Stimulated activated CD4-positive, alpha-beta T cell treated with anti-CD3 and anti-CD28 coated beads, TNF-alpha, amount 100 ng/mL, for 48 hours (primary cell): ENCODE data around the gene GPHN.
A peak's percentile ranks its signal among the peaks of the same experiment; 100 is the strongest.
"Not testable (repeated sequence)": the region's sequence is repeated elsewhere in the genome, so short reads cannot be mapped to it uniquely, and the experiment has no call there.

ENCODE experiments used
- DNase-seq, 3 donors: peaks; one replicate each; pipeline ENCODE4 v3.0.0-alpha.2; 2020; ENCODE audit warnings: low read depth in 3 of 3

The GPHN gene

GRCh38 chr14:66502836-66503235, 5.1 kb upstream of the GPHN start:
- not testable (repeated sequence) for DNase-seq

GRCh38 chr14:66503532-66503931, 4.4 kb upstream of the GPHN start:
- no peak for DNase-seq

GRCh38 chr14:66507181-66507721, 696 bp upstream of the GPHN start:
- DNase-seq: no peak

- no peak for DNase-seq
These were observed 549 bp downstream of the GPHN start for GRCh38 chr14:66508547-66508845.

GRCh38 chr14:66508846-66509621, 1.1 kb downstream of the GPHN start:
- DNase-seq: peak in 1 of 3 donors; percentile 35

GRCh38 chr14:66509874-66510273, 1.9 kb downstream of the GPHN start:
- no peak for DNase-seq

DNA sequence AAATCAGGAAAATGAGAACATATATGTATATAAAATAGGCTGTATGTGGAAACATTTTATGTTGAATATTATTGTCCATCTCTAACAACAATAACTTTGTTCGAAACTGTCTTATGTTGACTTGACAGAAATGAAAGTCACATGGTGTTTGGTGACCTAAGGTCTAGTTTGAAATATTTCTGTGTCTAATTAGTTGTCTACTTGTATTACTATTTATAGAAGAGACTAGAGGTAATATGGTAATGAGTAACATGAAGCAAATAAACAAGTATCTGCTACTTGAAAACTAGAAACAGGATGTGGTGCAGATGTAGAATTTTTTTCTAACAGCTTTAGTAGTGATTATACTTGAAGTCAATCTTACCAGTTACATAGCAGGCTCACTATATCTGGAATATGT, 3.9 kb downstream of the GPHN start:
- DNase-seq: no peak

- no peak for DNase-seq
These were observed 6.3 kb downstream of the GPHN start for GRCh38 chr14:66514213-66514612.

- DNase-seq: no peak
These were observed 22.6 kb downstream of the GPHN start for GRCh38 chr14:66530526-66530925.

GRCh38 chr14:66539034-66539433, 31.1 kb downstream of the GPHN start:
- DNase-seq: peak in 1 of 3 donors; percentile 0

DNA sequence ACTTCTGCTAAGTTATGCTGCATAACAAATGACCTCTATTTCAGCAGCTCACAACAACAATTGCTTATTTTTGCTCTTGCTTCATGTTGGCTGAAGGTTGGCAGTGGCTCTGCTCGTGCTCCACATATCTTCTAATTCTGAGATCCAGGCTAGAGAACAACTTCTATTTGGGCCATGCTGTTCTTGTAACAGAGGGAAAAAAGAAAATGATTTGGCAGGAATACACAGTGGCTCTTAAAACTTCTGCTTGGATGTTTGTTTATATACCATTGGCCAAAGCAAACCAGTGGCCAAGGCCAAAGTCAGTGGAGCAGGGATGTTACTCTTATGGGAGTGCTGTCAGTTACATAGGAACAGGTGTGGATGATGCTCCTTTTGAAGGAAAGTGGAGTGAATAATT, 32.1 kb downstream of the GPHN start:
- DNase-seq: no peak

DNA sequence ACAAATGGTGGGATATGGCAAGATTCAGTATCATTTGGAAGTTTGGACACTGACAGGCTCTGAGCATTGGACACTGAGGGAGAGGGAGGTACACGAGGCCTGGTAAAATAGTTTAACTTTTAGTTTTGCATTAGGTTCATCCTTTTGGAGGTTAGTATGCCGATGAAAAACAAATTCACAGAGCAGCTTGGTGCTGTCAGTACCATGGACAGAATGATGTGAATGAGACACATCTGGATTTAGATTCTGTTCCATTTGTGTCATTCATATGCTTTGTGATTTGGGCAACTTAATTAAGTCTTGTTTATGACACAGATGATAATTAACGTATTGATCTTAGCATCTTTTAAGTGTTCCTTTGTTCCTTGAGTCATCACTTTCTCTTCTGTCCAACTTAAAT, 33.7 kb downstream of the GPHN start:
- DNase-seq: no peak

DNA sequence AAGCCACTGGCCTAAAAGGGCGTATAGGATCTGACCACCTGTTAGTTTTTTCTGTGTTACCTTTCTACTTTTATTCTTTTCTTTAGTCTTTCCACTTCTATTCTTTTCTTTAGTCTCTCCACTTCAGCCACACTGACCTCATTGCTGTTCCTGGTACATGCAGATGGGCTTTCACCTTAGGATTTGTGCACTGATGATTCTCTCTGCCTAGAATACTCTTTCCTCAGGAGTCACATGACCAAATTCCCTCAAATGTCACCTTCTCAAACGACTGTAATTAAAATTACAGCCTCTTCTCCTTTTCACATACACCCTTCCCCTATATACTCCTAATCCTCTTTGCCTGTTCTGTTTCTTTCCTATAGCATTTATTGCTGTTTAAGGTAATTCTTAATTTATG, 36.0 kb downstream of the GPHN start:
- DNase-seq: no peak

DNA sequence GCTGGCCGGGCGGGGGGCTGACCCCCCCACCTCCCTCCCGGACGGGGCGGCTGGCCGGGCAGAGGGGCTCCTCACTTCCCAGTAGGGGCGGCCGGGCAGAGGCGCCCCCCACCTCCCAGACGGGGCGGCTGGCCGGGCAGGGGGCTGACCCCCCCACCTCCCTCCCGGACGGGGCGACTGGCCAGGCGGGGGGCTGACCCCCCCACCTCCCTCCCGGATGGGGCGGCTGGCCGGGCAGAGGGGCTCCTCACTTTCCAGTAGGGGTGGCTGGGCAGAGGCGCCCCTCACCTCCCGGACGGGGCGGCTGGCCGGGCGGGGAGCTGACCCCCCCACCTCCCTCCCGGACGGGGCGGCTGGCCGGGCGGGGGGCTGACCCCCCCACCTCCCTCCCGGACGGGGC, 37.2 kb downstream of the GPHN start:
- DNase-seq: not testable (repeated sequence)

GRCh38 chr14:66545751-66546150, 37.8 kb downstream of the GPHN start:
- not testable (repeated sequence) for DNase-seq

- no peak for DNase-seq
These were observed 55.8 kb downstream of the GPHN start for GRCh38 chr14:66563731-66564130.

GRCh38 chr14:66568220-66568619, 60.3 kb downstream of the GPHN start:
- DNase-seq: no peak

GRCh38 chr14:66572826-66573225, 64.9 kb downstream of the GPHN start:
- no peak for DNase-seq

DNA sequence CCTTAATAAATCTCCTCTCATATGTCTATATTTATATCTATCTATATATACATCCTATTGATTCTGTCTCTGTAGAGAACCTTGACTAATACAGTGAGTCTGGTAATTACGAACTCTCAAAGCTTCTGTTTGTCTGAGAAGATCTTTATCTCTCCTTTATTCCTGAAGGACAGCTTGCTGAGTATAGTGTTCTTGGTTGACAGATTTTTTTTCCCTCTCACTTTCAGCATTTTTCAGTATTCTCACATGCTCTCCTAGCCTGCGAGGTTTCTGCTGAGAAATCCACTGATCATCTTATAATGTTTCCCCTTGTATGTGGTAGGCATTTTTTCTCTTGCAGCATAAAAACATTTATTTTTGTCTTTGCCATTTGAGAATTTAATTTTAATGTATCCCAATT, 67.1 kb downstream of the GPHN start:
- no peak for DNase-seq

DNA sequence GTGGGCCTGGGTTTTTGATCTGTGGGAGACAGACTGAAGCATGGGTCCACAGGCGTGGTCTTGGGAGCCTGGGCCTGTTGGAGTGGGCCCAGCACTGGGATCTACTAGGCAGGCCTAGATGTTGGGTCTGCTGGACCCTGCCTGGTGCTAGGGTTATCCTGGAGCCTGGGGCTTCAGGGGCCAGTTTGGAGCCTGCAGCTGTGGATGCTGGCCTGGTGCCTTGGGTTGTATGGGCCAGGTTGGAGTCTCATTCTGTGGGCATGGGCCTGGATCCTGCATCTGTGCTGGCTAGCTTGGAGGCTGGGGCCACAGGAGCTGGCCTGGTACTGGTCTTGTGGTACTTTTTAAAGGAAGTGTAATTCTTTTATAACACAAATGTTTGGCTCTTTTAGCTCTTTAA, 68.0 kb downstream of the GPHN start:
- DNase-seq: no peak

- DNase-seq: not testable (repeated sequence)
These were observed 79.8 kb downstream of the GPHN start for GRCh38 chr14:66587753-66588152.

DNA sequence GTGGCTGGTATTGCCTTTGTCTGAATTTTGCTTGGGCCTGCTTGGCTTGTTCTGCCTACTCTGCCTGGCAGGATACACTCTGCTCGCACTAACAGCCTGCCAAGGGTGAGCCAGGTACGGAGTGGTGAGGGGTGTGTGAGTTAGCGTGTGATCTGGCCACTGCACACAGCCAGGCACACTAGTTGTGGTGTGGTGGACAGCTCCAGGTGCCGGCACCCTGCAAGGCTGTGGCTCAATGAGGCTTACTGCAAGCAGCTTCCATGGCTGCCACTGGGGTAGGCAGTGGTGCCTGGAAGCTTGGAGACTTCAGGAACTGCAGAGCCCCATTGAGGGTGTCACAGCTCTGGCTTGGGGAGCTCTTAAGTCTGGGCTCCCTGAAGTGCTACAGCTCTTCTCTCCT, 87.4 kb downstream of the GPHN start:
- DNase-seq: no peak

- DNase-seq: no peak
These were observed 88.5 kb downstream of the GPHN start for GRCh38 chr14:66596241-66596985.
